Embryonic facial prominence (tissue), 1 donor: ENCODE results near the gene IDI2.
"Not testable (repeated sequence)": the region's sequence is repeated elsewhere in the genome, so short reads cannot be mapped to it uniquely, and the experiment has no call there.

ENCODE experiments used
- DNase-seq: peaks from one replicate; pipeline ENCODE4 v3.0.0-alpha.2; 2016; ENCODE audit errors: extremely low spot score

IDI2 gene

GRCh38 chr10:1047937-1048336 lies 22.3 kb upstream of the IDI2 start:
- no peak for DNase-seq

GRCh38 chr10:1045415-1045814 lies 19.8 kb upstream of the IDI2 start:
- no peak for DNase-seq

- no peak for DNase-seq
Measured at GRCh38 chr10:1044964-1045363, 19.3 kb upstream of the IDI2 start.

GRCh38 chr10:1044146-1044545 lies 18.5 kb upstream of the IDI2 start:
- DNase-seq: no peak

GRCh38 chr10:1043532-1043995 lies 17.9 kb upstream of the IDI2 start:
- DNase-seq: no peak

- no peak for DNase-seq
Measured at GRCh38 chr10:1041514-1041913, 15.9 kb upstream of the IDI2 start.

GRCh38 chr10:1040133-1040532 lies 14.5 kb upstream of the IDI2 start:
- DNase-seq: no peak

GRCh38 chr10:1038769-1039168 lies 13.1 kb upstream of the IDI2 start:
- DNase-seq: not testable (repeated sequence)

GRCh38 chr10:1037098-1037497 lies 11.4 kb upstream of the IDI2 start:
- no peak for DNase-seq

GRCh38 chr10:1036341-1036791 lies 10.7 kb upstream of the IDI2 start:
- no peak for DNase-seq

- DNase-seq: no peak
Measured at GRCh38 chr10:1035201-1035600, 9.5 kb upstream of the IDI2 start.

- DNase-seq: no peak
Measured at GRCh38 chr10:1034758-1035157, 9.1 kb upstream of the IDI2 start.

- DNase-seq: no peak
Measured at GRCh38 chr10:1033601-1034000, 7.9 kb upstream of the IDI2 start.

- no peak for DNase-seq
Measured at GRCh38 chr10:1029838-1030237, 4.2 kb upstream of the IDI2 start.

GRCh38 chr10:1026578-1026977 lies 919 bp upstream of the IDI2 start:
- no peak for DNase-seq

GRCh38 chr10:1024103-1024502 lies 1.6 kb downstream of the IDI2 start:
- DNase-seq: no peak

GRCh38 chr10:1022413-1022812 lies 3.2 kb downstream of the IDI2 start:
- no peak for DNase-seq

GRCh38 chr10:1020958-1021357 lies 4.7 kb downstream of the IDI2 start:
- no peak for DNase-seq

GRCh38 chr10:1020460-1020859 lies 5.2 kb downstream of the IDI2 start:
- DNase-seq: no peak

- no peak for DNase-seq
Measured at GRCh38 chr10:1019362-1019761, 6.3 kb downstream of the IDI2 start.

- no peak for DNase-seq
Measured at GRCh38 chr10:1015688-1016087, 10.0 kb downstream of the IDI2 start.

- no peak for DNase-seq
Measured at GRCh38 chr10:1011696-1012095, 14.0 kb downstream of the IDI2 start.

GRCh38 chr10:1010703-1011102 lies 15.0 kb downstream of the IDI2 start:
- DNase-seq: no peak

GRCh38 chr10:1009947-1010346 lies 15.7 kb downstream of the IDI2 start:
- DNase-seq: not testable (repeated sequence)

- no peak for DNase-seq
Measured at GRCh38 chr10:1009071-1009494, 16.6 kb downstream of the IDI2 start.
